GM19099 (cell line): ENCODE measurements around the gene CCDC47.
A peak's percentile ranks its signal among the peaks of the same experiment; 100 is the strongest.

Experiments used
- POLR2A ChIP-seq: IDR thresholded peaks from 3 replicates; pipeline ENCODE4 v1.6.1; 2011; ENCODE audit warnings: low read depth; ENCODE audit not compliant: insufficient read length; ENCODE audit errors: extremely low read depth

Gene CCDC47

DNA sequence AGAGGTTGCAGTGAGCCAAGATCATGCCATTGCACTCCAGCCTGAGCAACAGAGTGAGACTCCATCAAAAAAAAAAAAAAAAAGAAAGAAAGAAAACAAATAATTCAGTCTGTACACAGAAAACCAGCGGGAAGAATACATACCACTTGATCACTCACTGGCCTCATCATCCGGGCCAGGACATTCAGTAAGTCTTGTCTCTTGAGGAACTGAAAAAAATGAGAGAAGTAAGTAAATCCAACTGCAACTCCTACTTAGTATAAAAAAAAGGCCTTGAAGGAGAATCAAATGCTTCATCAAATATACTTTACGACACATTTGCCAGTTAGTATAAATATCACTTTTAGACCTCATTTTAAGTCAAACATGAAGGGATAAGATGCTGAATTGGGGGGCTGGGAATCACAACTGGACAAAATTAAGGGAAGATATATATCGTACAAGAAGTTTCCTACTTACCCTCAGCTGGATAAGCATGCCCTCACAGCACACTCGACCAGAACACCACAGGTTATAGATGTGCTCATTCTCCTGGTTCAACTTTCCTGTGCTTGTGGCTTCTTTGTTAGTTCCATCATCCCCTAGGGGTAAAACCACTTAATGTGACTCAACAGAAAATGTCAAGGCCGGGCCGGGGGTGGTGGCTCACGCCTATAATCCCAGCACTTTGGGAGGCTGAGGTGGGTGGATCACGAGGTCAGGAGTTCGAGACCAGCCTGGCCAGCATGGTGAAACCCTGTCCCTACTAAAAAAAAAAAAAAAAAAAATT is 12.4 kb downstream of the CCDC47 start:
- no peak for TF ChIP-seq POLR2A

DNA sequence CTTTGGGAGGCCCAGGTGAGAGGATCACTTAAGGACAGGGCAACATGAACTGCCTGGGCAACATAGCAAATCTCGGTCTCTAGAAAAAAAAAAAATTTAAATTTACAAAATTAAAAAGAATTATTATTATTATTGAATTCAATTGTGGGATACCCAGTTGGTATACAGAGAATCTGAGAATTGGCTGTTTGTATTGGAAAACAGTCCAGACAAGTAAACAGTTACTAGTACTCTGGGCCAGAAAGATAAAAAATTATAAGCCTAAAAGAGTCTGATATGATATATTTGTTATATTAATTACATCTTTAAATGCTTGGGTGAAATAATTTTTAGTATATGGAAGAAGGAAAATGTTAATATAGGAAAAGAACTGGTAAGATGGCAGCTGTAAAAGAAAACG is 15.0 kb downstream of the CCDC47 start:
- TF ChIP-seq POLR2A: no peak

DNA sequence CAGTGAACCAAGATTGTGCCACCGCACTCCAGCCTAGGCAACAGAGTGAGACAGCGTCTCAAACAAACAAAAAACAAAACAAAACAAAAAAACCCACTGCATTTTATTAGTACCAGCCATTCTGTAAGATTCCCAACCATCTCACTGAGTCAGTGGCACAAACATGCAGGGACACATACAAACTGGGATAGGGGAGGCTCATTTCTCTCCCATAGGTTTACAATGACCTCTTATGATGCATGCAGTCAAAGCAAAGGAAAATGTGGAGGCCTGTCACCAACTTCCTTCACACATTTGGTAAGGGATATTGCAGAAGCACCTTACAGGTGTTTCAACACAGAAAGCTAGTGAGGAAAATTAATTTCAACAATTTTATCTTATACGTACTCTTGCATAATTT is 19.4 kb downstream of the CCDC47 start:
- TF ChIP-seq POLR2A: no peak

DNA sequence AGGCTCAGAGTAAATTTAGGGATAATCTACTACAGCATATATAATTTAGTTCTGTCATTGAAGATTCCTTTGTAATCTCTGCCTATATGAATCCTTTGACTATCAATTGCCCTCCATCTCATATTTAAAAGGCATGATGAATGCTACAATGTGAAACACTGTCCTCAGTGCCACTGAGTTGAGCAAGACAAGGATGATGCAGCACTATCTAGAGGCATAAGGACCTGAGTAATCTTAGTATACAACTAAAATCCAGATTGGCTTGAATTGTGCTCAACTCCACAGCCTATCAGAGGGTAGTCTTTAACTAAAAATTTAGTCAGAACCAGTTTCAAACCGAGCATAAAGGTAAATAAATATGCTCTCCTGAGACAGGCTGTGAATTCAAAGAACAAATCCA is 20.2 kb downstream of the CCDC47 start:
- TF ChIP-seq POLR2A: no peak

DNA sequence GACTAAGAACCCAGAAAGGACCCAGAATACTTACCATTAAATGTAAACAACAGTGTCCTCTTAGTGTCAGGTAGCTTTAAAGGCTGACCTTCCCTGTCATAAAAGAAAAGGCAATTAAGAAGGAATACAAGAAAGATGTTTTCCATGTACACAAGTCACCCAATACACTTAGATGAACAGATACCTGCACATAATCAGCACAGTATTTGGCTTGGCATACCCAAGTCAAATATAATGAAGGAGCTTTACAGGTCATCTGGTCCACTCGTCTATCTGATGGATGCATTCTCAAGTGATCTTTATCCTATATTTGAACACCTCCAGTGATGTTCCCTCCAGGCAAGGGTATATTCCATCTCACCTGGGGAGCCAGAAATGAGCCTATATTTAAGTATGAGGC is 20.7 kb downstream of the CCDC47 start:
- no peak for TF ChIP-seq POLR2A

DNA sequence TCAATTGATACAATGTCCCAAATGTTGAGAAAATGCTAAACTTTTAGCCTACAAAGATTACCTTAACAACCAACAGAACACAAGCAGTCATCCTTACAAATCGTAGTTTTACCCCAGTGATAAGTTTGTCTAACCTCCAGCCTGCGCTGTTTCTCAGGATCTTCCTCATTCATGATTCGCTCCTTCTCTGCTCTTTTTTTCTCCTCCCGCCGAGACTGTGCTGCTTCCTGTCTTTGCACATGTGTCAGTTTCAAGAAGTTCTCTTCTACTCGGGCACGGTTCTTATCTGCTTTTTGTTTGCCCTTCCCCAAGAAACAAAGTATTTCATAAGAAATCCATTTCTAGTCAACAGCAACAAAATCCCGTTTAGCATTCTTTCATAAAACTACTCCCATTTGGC is 21.6 kb downstream of the CCDC47 start:
- TF ChIP-seq POLR2A: no peak

DNA sequence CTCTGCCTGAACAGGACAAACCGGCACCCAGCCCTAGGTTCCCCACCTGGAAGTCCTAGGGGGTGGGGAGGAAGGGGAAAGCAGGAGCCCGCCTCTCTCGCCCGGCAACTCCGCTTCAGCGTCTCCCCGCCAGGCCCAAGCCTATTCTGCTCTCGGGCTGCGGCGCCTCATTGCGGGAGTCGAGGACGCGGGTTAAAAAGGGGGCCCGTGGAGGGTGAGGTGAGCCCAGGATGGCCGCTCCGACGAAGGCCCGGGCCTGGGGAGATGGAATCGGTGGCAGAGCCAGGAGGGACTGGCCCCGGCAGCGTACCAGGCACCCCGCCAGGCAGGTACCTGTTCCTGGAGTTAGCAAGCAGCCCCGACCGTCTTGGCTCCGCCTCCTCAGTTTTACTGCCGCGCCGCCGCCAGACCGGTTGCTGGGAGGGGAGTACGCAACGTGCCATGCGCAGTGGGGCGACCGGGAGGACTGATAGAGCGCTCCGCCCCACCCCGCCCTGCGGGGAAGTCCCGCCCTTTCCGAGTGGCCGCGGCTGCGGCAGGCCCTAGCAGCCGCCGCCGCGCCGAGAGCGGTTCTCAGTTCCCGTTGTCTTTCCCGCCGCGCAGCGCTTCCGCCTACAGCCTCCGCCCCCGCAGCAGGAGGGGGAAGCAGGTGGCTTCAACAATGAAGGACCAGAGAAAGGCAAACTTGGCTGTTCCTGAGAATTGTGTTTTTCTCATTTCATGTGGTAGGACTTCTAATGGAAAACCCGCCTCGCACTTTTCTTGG is 31.8 kb downstream of the CCDC47 start, which contains the start of gene STRADA:
Gene STRADA (minus strand): TSS at position 392 of the 766 bp plus-strand sequence. CDS start 13,430 bp downstream, outside the sequence.
- TF ChIP-seq POLR2A: peak; percentile 94

DNA sequence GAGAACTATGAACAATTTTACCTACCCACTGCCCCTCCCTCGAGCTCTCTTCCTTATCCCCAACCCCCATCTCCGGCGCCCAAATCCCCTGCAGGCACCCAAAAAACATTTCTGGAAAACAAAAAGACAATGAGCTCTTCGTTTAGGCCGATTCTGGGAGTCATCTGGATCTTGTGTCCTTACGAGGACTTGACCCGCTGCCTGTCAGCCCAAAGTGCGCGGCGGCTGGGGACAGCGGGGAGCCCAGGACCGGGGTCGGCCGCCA is 32.3 kb downstream of the CCDC47 start:
- TF ChIP-seq POLR2A: no peak

DNA sequence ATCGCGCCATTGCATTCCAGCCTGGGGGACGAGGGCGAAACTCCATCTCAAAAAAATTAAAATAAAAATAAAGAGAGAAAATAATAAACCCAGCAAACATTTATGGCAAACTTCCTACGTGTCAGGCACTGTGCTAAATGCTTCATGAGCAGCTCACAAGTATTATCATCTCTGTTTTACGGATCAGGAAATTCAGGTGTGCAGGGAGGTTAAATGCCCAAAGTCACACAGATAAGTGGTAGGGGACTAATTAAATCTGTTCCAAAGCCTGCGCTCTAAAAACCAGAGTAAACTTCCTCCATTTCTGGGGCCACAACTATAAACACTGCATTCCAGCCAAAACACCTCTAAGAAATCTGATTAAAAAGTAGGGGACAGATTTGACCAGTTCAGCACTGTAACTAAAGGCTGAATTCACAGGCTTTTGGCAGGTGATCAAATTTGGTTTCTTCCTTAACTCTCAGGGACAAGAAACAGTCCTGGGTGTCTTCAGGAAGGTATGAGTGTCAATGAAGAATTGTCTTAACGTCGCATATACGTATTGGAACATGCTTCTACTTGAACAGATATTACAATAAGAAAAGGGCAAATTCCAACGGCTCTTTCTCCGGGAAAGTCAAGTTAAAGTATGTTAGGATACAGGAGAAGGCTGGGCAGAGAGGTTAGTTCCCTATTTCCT is 32.8 kb downstream of the CCDC47 start:
- no peak for TF ChIP-seq POLR2A

DNA sequence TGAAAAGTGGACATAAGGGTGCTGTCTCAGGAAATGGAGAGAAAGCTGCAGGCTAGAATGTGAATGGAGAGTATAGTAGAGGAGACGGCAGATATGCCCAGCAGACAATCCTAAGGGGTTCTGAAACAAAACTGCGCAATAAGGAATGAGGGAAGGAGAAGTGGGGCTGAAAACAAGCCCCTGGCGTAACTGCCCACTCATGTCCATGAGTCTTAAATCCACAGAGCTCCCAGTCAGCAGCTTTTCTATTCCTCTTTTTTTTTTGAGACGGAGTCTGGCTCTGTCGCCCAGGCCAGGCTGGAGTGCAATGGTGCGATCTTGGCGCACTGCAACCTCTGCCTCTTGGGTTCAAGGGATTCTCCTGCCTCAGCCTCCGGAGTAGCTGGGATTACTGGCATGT is 37.7 kb downstream of the CCDC47 start:
- no peak for TF ChIP-seq POLR2A

DNA sequence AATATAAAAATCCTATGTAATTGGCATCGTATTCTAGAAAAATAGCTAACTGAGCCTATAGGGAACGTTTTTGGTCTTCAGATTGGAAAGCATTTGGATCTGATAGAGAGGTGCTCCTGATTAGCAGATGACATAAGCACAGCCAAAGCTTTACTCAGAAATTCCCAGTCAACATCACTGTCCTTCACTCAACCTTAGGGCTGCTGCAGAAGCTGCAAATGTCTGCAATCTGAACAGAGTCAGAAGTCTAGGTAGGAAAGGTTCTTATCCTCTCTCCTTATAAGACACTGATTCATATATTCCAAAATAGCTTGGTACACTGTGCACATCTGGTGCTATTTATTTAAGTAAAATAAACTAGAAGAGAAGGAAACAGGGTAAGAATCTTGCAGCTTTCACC is 51.0 kb downstream of the CCDC47 start:
- TF ChIP-seq POLR2A: no peak

DNA sequence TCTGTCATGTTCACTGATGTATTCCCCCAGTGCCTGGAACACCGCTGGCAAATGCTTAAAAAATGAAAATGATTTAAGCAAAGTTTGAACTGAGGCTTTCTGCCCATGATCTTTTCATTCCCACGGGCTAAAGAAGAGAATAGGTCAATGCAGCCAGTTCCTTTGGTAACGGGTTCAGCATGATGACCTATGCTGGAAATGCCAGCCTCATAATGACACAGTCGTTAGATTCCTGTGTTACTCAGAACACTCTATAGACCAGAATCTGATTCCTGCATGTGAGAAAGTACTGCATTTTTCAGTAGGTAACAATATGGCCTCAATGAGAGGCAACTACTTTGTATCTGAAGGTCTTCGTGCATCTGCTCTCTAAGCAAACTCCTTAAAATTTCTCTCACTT is 54.4 kb downstream of the CCDC47 start:
- no peak for TF ChIP-seq POLR2A

DNA sequence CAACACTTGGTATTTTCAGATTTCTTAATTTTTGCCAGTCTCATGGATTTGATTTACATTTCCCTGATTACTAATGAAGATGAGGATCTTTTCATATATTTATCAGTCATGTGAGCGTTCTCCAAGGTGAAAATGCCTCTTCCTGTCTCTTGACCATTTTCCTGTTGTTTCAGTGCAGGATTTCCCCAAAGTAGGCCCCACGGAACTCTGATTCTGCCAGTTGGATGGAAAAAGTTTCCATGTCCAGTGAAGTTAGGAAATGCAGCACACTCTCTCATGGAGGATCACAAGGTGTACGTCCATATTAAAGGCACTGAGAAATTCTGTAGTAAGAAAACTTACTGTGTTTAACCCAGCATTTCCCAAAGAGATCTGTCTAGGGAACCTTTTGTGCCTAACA is 57.0 kb downstream of the CCDC47 start:
- TF ChIP-seq POLR2A: no peak

DNA sequence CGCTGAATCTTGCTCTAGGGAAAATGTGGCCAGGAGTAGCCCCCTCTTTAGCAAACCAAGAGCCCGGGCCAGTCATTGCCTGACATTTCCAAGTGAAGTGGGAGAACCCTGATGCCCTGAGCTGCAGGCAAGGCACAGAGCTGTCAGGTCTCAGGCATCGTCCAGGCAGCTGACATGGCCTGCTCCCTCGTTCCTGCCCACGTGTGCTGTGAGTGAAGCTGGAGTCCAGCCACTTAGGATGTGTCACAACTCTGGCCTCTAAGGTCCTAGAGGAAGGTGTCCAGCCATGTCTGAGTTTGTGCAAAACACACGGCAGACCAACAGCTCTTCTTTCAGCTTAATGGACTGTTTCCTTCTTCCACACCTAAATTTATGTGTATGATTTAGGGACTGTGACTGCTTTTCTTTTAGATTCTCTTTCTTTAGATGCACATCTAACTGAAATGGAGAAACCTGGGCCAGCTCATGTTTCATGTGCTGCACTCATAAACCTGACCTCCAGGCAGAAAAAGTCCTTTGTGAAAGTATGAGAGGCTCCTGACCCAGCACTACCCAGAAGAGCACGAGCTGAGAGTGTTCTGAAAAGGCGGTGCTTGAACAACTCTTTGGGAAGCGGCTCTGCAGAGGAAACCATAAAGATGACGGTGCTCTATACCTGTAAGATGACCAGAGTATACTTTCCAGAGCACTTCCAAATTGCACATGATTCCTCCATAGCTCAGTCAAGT is 58.7 kb downstream of the CCDC47 start:
- TF ChIP-seq POLR2A: no peak

DNA sequence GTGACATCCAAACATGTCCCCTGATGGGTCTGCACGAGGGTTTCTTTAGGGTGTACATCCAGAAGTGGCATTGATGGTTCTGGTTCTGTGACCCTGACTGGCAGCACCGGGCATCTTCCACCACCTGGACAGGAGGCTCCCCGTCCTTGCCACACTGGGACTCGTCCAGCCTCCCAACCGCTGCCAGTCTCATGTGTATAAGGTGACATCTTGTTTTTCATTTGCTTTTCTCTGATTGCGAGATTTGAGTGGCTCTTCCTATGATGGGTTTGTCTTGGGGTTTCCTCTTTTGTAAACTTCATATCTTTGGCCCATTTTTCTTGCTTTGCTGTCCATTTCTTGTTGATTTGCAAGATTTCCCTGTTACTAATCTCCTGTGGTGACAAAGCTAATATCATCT is 64.3 kb downstream of the CCDC47 start:
- TF ChIP-seq POLR2A: no peak
